EH (cell line): ENCODE data around the gene NBDY.

Experiments used
- DNase-seq: peaks from one replicate; pipeline ENCODE4 v3.0.0-alpha.2; 2015; ENCODE audit warnings: low read depth

Gene NBDY

GRCh38 chrX:56785442-56785841, 56.4 kb downstream of the NBDY start:
- no peak for DNase-seq

GRCh38 chrX:56786889-56787733, 58.1 kb downstream of the NBDY start:
- DNase-seq = no peak

- DNase-seq = no peak
Observed at GRCh38 chrX:56787734-56788152, 58.7 kb downstream of the NBDY start.

- no peak for DNase-seq
Observed at GRCh38 chrX:56788229-56788628, 59.2 kb downstream of the NBDY start.

GRCh38 chrX:56788717-56789122, 59.7 kb downstream of the NBDY start:
- DNase-seq = no peak

GRCh38 chrX:56789518-56790070, 60.6 kb downstream of the NBDY start:
- DNase-seq = no peak

- no peak for DNase-seq
Observed at GRCh38 chrX:56790778-56791177, 61.7 kb downstream of the NBDY start.

- no peak for DNase-seq
Observed at GRCh38 chrX:56791456-56791855, 62.4 kb downstream of the NBDY start.

GRCh38 chrX:56792270-56793111, 63.4 kb downstream of the NBDY start:
- DNase-seq = no peak

GRCh38 chrX:56793112-56793430, 64.0 kb downstream of the NBDY start:
- DNase-seq = no peak

GRCh38 chrX:56793521-56794320, 64.7 kb downstream of the NBDY start:
- peak; percentile 10 for DNase-seq

GRCh38 chrX:56794404-56795230, 65.6 kb downstream of the NBDY start:
- no peak for DNase-seq

- DNase-seq = no peak
Observed at GRCh38 chrX:56795309-56795868, 66.3 kb downstream of the NBDY start.

- no peak for DNase-seq
Observed at GRCh38 chrX:56796641-56797395, 67.8 kb downstream of the NBDY start.

- DNase-seq = peak; percentile 22
Observed at GRCh38 chrX:56797574-56798338, 68.7 kb downstream of the NBDY start.

GRCh38 chrX:56798339-56798711, 69.3 kb downstream of the NBDY start:
- no peak for DNase-seq

- no peak for DNase-seq
Observed at GRCh38 chrX:56798866-56799758, 70.1 kb downstream of the NBDY start.

GRCh38 chrX:56800307-56800706, 71.3 kb downstream of the NBDY start:
- DNase-seq = no peak
